ENCODE measurements around the gene CD40LG.

CD40LG gene

DNA sequence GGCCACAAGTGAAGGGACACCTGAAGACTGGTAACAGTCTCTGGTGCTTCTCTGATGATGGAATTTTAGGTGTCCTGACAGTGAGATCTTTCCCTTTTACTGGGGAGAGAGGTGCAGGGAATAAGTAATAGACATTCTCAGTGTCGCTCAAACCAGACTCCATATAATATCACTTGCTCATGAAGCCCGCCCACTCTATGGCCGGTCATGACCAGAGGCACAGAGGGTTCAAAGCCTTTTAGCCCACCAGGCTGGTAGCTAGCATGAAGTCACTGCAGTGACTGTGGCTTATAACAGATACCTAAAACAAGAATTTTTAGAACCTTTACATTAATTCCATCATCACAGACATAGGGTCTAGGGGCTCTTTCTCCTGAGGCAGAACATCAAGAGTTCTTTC lies 2.9 kb downstream of the CD40LG start:
- DNase-seq (ENCODE audit: low read depth, low spot score): no peak

GRCh38 chrX:136652822-136653723 lies 5.1 kb downstream of the CD40LG start:
- DNase-seq (ENCODE audit: low read depth, low spot score): no peak

GRCh38 chrX:136656361-136656964 lies 8.5 kb downstream of the CD40LG start:
- DNase-seq (ENCODE audit: low read depth, low spot score): no peak

GRCh38 chrX:136658151-136658550 lies 10.2 kb downstream of the CD40LG start:
- no peak for DNase-seq (ENCODE audit: low read depth, low spot score)

DNA sequence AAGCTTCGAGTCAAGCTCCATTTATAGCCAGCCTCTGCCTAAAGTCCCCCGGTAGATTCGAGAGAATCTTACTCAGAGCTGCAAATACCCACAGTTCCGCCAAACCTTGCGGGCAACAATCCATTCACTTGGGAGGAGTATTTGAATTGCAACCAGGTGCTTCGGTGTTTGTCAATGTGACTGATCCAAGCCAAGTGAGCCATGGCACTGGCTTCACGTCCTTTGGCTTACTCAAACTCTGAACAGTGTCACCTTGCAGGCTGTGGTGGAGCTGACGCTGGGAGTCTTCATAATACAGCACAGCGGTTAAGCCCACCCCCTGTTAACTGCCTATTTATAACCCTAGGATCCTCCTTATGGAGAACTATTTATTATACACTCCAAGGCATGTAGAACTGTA lies 11.2 kb downstream of the CD40LG start:
- no peak for DNase-seq (ENCODE audit: low read depth, low spot score)

DNA sequence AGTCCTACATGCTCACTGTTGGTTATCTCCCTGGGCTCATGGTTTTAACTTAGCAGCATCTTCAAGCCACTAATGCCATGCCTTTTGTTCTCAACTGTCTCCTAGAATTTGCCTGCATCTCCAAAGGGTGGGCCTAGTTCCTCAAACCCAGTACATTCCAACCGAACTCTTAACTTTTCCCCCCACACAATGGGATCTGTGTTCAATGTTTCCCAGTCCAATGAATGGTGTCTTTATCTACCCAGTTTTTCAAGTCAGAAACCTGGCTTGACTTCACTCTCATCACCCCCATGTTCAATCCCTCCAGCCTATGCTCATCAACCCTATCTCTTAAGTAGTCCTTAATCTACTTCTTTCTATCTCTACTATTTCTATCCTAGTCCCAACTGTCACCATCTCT lies 12.9 kb downstream of the CD40LG start:
- no peak for DNase-seq (ENCODE audit: low read depth, low spot score)

DNA sequence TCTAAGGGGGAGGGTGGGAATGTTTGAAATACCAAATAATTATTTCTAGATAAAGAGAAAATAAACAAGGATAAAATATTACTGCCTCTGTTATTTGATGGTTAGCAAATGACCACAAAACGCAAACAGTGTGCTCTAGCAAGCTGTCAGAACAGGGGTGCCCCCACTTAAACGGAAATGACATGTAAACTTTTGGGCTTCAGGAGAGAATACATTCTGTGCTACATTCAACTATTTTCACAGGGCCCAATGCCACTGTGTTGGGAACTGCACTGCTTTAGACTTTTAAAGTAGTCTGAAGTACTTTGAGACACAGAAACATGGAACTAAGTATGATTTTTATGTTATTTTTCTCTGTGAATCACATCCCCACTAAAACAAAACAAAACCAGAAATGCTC lies 14.1 kb downstream of the CD40LG start:
- DNase-seq (ENCODE audit: low read depth, low spot score): no peak

GRCh38 chrX:136662976-136663375 lies 15.0 kb downstream of the CD40LG start:
- DNase-seq (ENCODE audit: low read depth, low spot score): no peak

DNA sequence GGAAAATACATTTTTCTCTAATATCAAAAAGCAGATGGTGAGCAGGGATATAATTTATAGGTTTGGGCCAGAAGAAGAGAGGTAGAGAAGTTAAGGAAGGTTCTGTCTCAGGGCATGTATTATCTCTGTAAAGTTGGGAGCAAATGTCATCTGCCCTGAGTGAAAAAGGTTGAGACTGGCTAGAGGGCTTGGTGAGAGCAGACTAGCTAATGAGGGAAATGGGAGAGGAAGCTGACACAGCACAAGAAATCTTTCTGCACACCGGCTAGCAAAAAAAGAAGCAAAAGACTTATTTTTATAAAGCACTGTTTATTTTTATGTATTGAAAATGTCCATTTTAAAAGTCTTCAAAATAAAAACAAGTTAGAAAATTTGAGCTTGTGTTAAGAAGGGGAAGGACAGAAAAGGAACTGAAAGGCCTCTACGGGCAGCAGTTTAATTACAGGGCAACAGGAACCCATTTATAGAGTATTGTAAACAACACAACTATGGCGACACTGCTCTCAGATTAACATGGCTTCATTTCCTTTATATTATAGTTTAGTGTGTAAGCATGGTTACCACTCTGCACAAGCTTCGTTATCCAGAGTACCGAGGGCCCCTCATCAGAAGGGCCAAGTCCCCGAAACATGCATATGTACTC lies 17.4 kb downstream of the CD40LG start:
- no peak for DNase-seq (ENCODE audit: low read depth, low spot score)

DNA sequence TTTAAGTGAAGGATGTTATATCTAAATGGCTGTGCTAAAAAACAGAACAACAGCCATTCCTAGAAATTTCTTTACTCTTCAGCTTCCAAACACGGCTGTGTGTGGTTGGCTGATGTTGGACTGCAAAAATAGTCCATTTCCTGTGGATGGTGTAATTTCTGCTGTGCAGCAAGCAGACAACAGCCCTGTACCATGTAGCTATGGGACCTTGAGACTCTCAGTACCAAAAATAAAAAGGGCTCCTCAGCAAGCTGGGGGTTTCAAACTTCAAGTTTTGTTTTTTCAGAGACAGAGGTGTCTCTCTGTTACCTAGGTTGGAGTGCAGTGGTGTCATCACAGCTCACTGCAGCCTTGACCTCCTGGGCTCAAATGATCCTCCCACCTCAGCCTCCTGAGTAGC lies 18.1 kb downstream of the CD40LG start:
- DNase-seq (ENCODE audit: low read depth, low spot score): no peak

GRCh38 chrX:136667446-136668168 lies 19.6 kb downstream of the CD40LG start:
- DNase-seq (ENCODE audit: low read depth, low spot score): no peak

DNA sequence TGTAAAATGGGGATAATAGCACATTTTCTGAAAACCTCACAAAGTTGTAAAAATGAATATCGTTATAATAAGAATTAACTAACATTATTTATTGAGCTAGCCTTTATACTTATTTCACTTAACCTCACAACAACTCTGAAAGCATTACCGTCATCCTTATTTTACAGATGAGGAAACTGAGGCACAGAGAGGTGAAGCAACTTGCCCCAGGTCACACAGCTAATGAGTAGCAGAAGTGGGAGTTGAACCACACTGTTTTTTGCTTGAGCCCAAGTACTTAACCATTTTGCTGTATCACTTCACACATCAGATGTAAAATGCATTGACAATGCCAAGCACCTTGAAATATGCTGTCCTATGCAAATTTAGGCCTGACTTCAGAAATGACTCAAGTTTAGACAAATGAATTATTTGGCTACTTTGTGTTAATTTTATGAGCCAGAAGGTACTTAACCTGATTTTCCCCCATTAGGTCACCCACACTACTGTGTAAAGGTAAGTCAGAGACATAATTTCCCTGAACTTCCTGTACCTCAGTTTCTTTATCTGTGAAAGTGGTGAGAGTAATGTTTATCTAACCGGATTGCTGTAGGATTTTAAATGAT lies 23.1 kb downstream of the CD40LG start:
- no peak for DNase-seq (ENCODE audit: low read depth, low spot score)

- DNase-seq (ENCODE audit: low read depth, low spot score): no peak
Observed at GRCh38 chrX:136674270-136674985, 26.5 kb downstream of the CD40LG start.

DNA sequence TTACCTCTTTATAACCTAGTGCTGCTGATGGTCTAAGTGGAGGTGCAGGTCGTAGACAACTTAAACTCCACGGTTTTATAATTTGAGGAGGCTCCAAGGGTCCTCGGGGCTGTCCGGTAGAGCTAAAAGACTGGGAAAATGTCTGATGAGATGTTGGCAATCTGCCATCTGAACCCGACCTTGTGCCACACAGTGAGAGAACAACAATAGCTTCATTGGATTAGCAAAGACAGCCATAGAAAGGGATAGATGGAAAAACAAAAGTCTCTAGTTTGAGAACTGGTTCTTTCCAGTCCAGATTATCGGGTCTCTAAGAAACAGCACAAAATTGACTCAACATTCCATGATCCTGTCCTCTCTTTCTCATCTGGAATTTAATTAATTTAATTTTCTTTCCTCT lies 31.6 kb downstream of the CD40LG start:
- no peak for DNase-seq (ENCODE audit: low read depth, low spot score)

DNA sequence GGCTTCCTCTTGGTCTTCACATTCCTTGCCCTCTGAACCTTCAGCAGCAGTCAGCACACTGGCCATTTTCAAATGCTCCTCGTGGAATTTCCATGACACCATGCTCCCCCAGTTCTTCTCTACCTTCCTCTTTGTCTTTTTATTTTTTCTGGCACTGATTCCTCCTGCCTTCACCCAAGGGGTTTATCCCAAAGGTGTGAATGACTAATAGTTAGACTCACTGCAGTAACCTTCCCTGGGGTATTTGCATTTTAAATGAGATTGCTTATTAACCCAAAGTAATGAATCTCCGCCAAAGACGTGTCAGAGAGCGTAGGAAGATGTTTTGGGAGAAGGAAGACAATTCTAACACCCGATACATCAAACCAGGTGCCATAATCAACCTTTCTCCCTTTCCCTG lies 36.2 kb downstream of the CD40LG start:
- no peak for DNase-seq (ENCODE audit: low read depth, low spot score)

GRCh38 chrX:136687457-136687856 lies 39.5 kb downstream of the CD40LG start:
- peak; percentile 23 for DNase-seq (ENCODE audit: low read depth, low spot score)

- DNase-seq (ENCODE audit: low read depth, low spot score): no peak
Observed at GRCh38 chrX:136689436-136689835, 41.5 kb downstream of the CD40LG start.

- no peak for DNase-seq (ENCODE audit: low read depth, low spot score)
Observed at GRCh38 chrX:136691028-136691809, 43.3 kb downstream of the CD40LG start.

GRCh38 chrX:136692271-136692670 lies 44.3 kb downstream of the CD40LG start:
- DNase-seq (ENCODE audit: low read depth, low spot score): no peak

DNA sequence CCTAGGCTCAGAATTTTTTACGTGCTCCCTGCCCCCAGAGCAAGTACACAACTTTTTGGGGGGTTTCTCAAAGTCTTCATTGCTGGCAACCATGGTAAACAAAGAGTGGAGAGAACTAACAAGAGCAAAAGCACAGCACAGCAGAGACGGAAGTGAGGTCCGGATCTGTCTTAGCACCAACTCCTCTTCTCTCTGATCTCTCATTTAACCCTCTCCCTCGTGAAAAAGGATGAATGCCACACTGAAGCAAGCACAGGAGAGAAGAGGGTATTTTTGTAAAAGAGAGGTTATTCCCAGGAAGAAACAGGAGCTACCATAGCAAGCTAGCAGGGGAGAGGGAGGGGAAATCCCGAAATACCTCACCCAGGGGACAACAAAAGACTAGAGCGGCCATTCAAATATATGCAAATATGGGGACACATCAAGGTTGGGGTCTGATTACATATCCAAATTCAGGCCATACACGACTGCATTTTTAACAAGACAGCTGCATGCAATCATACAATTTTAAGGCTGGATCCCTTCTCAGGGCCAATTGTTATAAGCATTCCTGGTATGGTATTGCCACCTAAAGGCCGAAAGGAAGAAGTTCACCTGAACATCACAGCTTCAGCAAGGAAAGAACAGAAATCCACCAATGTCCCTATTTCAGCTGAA lies 46.6 kb downstream of the CD40LG start:
- DNase-seq (ENCODE audit: low read depth, low spot score): no peak

Measured in activated CD4-positive, CD25-positive, alpha-beta regulatory T cell treated with anti-CD3 and anti-CD28 coated beads, Interleukin-2, amount 50 U/mL, for 16 hours (primary cell).